Breast epithelium (tissue), 3 donors: ENCODE data around the gene ATP5F1B.

Source experiments
- POLR2A ChIP-seq: fragments of 450-650 bp; IDR thresholded peaks from one replicate; pipeline ENCODE4 v1.6.1; 2016; ENCODE audit warnings: antibody characterized with exemption, mild to moderate bottlenecking, moderate library complexity
- TF ChIP-seq, protein P1 (sequence below), 3 donors: fragments of 450-650 bp; IDR thresholded peaks; one replicate each; pipeline ENCODE4 v1.5.1; 2016 to 2017; ENCODE audit warnings: antibody characterized with exemption in 3 of 3, mild to moderate bottlenecking in 3 of 3, moderate library complexity in 3 of 3

DNA sequence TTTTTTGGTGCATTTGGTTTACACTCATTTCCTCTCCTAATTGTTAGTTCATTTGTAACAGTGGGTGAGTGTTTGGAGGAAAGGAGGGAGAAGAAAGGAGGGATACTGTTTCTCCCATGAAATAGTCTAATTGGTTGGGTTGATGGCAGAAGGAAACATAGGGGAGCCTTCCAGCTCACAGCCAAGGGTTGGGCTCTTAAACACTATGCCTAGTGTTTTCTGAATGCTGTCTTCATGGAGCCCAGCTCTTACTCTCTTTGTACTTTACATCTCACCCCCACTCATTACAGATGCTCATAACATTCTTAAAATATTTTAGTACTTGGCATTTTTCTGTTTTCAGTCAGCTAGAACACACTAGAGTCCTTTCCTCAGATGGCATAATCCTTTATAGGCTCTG, 53.8 kb downstream of the ATP5F1B start:
- TF ChIP-seq POLR2A, result no peak
- TF ChIP-seq, protein P1, sequence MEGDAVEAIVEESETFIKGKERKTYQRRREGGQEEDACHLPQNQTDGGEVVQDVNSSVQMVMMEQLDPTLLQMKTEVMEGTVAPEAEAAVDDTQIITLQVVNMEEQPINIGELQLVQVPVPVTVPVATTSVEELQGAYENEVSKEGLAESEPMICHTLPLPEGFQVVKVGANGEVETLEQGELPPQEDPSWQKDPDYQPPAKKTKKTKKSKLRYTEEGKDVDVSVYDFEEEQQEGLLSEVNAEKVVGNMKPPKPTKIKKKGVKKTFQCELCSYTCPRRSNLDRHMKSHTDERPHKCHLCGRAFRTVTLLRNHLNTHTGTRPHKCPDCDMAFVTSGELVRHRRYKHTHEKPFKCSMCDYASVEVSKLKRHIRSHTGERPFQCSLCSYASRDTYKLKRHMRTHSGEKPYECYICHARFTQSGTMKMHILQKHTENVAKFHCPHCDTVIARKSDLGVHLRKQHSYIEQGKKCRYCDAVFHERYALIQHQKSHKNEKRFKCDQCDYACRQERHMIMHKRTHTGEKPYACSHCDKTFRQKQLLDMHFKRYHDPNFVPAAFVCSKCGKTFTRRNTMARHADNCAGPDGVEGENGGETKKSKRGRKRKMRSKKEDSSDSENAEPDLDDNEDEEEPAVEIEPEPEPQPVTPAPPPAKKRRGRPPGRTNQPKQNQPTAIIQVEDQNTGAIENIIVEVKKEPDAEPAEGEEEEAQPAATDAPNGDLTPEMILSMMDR (IDR thresholded peaks at IDR 0.05), result no peak
